NCI-H2227 (cell line): ENCODE data around the gene HOMER1.

ENCODE experiments used
- DNase-seq: peaks from one replicate; lab custom pipeline; 2025; ENCODE audit not compliant: unreplicated experiment; lab: John Stamatoyannopoulos, UW

The HOMER1 gene

GRCh38 chr5:79513704-79514390, at the start of gene HOMER1:
Gene HOMER1 (minus strand): TSS chr5:79514134. CDS start chr5:79512774, 1,360 bp downstream.
- DNase-seq, result peak; percentile 84

GRCh38 chr5:79563247-79563590, 49.3 kb upstream of the HOMER1 start:
- no peak for DNase-seq

- DNase-seq, result no peak
These were observed 48.7 kb upstream of the HOMER1 start for GRCh38 chr5:79562351-79563246.

GRCh38 chr5:79561525-79561893, 47.6 kb upstream of the HOMER1 start:
- no peak for DNase-seq

- DNase-seq, result no peak
These were observed 47.0 kb upstream of the HOMER1 start for GRCh38 chr5:79560771-79561524.

- no peak for DNase-seq
These were observed 41.5 kb upstream of the HOMER1 start for GRCh38 chr5:79555418-79555817.

GRCh38 chr5:79552984-79553383, 39.0 kb upstream of the HOMER1 start:
- no peak for DNase-seq

GRCh38 chr5:79547982-79548381, 34.0 kb upstream of the HOMER1 start:
- no peak for DNase-seq

- no peak for DNase-seq
These were observed 33.5 kb upstream of the HOMER1 start for GRCh38 chr5:79547429-79547822.

- DNase-seq, result no peak
These were observed 33.0 kb upstream of the HOMER1 start for GRCh38 chr5:79546782-79547428.

GRCh38 chr5:79544131-79544530, 30.2 kb upstream of the HOMER1 start:
- no peak for DNase-seq

GRCh38 chr5:79540939-79541338, 27.0 kb upstream of the HOMER1 start:
- no peak for DNase-seq

GRCh38 chr5:79536193-79536906, 22.4 kb upstream of the HOMER1 start:
- no peak for DNase-seq

GRCh38 chr5:79535477-79536192, 21.7 kb upstream of the HOMER1 start:
- no peak for DNase-seq

- no peak for DNase-seq
These were observed 15.2 kb upstream of the HOMER1 start for GRCh38 chr5:79529110-79529509.

- DNase-seq, result no peak
These were observed 13.5 kb upstream of the HOMER1 start for GRCh38 chr5:79527431-79527830.

GRCh38 chr5:79526928-79527327, 13.0 kb upstream of the HOMER1 start:
- DNase-seq, result no peak

GRCh38 chr5:79526493-79526892, 12.6 kb upstream of the HOMER1 start:
- no peak for DNase-seq

- no peak for DNase-seq
These were observed 7.2 kb upstream of the HOMER1 start for GRCh38 chr5:79521156-79521555.

GRCh38 chr5:79518718-79519117, 4.8 kb upstream of the HOMER1 start:
- DNase-seq, result no peak
